ENCODE results near the gene CRYBA1. TPM values are rescaled to one million over a fixed set of nuclear protein-coding genes. Genes with fewer than 3 reads are reported as not detected.
"Not testable (repeated sequence)": the region's sequence is repeated elsewhere in the genome, so short reads cannot be mapped to it uniquely, and the experiment has no call there.

Gene CRYBA1
- total RNA-seq, 1 donor from 2014 or later: not detected

GRCh38 chr17:29255926-29256522 is 9.4 kb downstream of the CRYBA1 start:
- no peak for DNase-seq (ENCODE audit: low read depth)
- no peak for TF ChIP-seq CTCF (IDR thresholded peaks at IDR 0.05; ENCODE audit: insufficient read depth, low read length, poor library complexity, severe bottlenecking)
- Histone ChIP-seq H3K4me3 (ENCODE audit: low read depth, low read length) (no peak overlapping the region), H3K27me3 (ENCODE audit: control insufficient read depth, insufficient read depth, low read length) (no peaks in the 10 kb centered on the region), H3K36me3 (ENCODE audit: control insufficient read depth, insufficient read depth, low read length) (no peaks in the 10 kb centered on the region)

GRCh38 chr17:29256735-29257466 is 10.2 kb downstream of the CRYBA1 start:
- DNase-seq (ENCODE audit: low read depth): no peak
- Histone ChIP-seq H3K27me3 (ENCODE audit: control insufficient read depth, insufficient read depth, low read length) (no peaks in the 10 kb centered on the region), H3K36me3 (ENCODE audit: control insufficient read depth, insufficient read depth, low read length) (no peaks in the 10 kb centered on the region), H3K4me3 (ENCODE audit: low read depth, low read length) (no peak overlapping the region)
- TF ChIP-seq CTCF (IDR thresholded peaks at IDR 0.05; ENCODE audit: insufficient read depth, low read length, poor library complexity, severe bottlenecking): no peak

- no peak for TF ChIP-seq CTCF (IDR thresholded peaks at IDR 0.05; ENCODE audit: insufficient read depth, low read length, poor library complexity, severe bottlenecking)
- DNase-seq (ENCODE audit: low read depth): no peak
- H3K27me3 ChIP-seq (ENCODE audit: control insufficient read depth, insufficient read depth, low read length): no peaks in the 10 kb centered on the region
- H3K4me3 ChIP-seq (ENCODE audit: low read depth, low read length): no peak overlapping the region
- no peaks in the 10 kb centered on the region for H3K36me3 ChIP-seq (ENCODE audit: control insufficient read depth, insufficient read depth, low read length)
Observed at GRCh38 chr17:29257756-29258155, 11.1 kb downstream of the CRYBA1 start.

GRCh38 chr17:29263916-29264315 is 17.3 kb downstream of the CRYBA1 start:
- Histone ChIP-seq H3K4me3 (ENCODE audit: low read depth, low read length) (no peak overlapping the region), H3K27me3 (ENCODE audit: control insufficient read depth, insufficient read depth, low read length) (no peaks in the 10 kb centered on the region), H3K36me3 (ENCODE audit: control insufficient read depth, insufficient read depth, low read length) (no peaks in the 10 kb centered on the region)
- no peak for DNase-seq (ENCODE audit: low read depth)
- no peak for TF ChIP-seq CTCF (IDR thresholded peaks at IDR 0.05; ENCODE audit: insufficient read depth, low read length, poor library complexity, severe bottlenecking)

GRCh38 chr17:29271980-29272379 is 25.3 kb downstream of the CRYBA1 start:
- not testable (repeated sequence) for H3K4me3 ChIP-seq (ENCODE audit: low read depth, low read length); H3K27me3 ChIP-seq (ENCODE audit: control insufficient read depth, insufficient read depth, low read length); DNase-seq (ENCODE audit: low read depth); H3K36me3 ChIP-seq (ENCODE audit: control insufficient read depth, insufficient read depth, low read length)

- no peaks in the 10 kb centered on the region for H3K36me3 ChIP-seq (ENCODE audit: control insufficient read depth, insufficient read depth, low read length)
- TF ChIP-seq CTCF (IDR thresholded peaks at IDR 0.05; ENCODE audit: insufficient read depth, low read length, poor library complexity, severe bottlenecking): no peak
- no peak for DNase-seq (ENCODE audit: low read depth)
- no peak overlapping the region for H3K4me3 ChIP-seq (ENCODE audit: low read depth, low read length)
- H3K27me3 ChIP-seq (ENCODE audit: control insufficient read depth, insufficient read depth, low read length): no peaks in the 10 kb centered on the region
Observed at GRCh38 chr17:29273924-29274323, 27.3 kb downstream of the CRYBA1 start.

All from kidney epithelial cell (primary cell).